NCI-H1436 treated with DMSO at 0.1 percent for 48 hours (cell line): ENCODE results near the gene ARID5A.
"Not testable (repeated sequence)": the region's sequence is repeated elsewhere in the genome, so short reads cannot be mapped to it uniquely, and the experiment has no call there.

Experiments used
- DNase-seq: peaks from one replicate; lab custom pipeline; 2025; lab: John Stamatoyannopoulos, UW

Gene ARID5A

DNA sequence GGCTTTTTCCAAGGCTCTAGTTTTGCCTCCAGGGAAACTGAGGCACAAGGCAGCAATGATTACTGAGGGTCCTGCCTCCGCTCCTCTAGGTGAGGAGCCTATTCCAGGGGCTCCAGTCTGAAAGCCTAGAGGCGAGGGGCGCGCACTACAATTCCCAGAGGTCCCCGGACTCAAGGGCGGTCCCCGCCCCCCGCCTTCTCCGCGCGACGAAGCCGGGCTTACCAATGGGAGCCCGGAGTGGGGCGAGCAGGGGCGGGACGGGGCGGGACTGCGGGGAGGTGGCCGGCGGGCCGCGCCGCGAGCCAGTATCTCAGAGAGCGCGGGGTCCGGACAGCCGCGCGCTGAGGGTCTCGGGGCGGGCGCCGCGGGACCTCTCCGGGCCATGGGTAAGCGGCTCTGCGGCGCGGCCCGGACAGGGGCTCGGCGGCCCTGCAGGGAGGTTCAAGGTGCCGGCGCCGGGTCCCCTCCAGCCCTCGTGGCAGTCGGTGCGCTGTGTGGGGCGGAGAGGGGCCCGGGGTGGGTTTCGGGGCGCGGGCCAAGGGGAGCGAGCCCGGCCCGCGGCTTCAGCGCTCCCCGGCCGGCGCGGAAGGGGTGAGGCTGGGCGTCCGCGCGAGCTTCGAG is at the start of gene ARID5A:
TSS of gene ARID5A (plus strand) at position 308 of the 621 bp plus-strand sequence. CDS start at position 383, 75 bp downstream.
- peak; percentile 15 for DNase-seq

GRCh38 chr2:96489261-96489660 is 47.3 kb upstream of the ARID5A start:
- no peak for DNase-seq

- no peak for DNase-seq
Observed at GRCh38 chr2:96489663-96490062, 46.9 kb upstream of the ARID5A start.

DNA sequence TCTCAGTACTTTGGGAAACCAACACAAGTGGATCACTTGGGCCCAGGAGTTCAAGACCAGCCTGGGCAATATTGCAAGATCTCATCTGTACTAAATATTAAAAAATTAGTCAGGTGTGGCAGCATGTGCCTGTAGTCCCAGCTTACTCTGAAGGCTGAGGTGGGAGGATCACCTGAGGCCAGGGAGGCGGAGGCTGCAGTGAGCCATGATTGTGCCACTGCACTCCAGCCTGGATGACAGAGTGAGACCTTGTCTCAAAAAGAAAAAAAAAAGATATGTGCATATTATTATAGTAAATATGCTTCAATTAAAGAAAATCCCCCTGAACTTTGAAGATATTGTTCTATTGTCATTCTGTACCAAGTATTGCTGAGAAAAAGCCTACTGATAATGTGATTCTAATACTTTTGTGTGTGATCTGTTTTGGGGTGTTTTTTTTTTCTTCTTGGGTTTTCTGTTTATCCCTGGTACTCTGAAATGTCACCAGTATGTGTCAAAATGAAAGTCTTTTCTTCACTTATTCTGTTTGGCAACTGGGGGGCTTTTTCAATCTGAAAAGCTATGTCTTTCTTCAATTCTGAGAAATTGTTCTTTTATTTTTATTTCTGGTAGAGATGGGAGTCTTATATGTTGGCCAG is 44.6 kb upstream of the ARID5A start:
- no peak for DNase-seq

- DNase-seq, result no peak
Observed at GRCh38 chr2:96493072-96493471, 43.5 kb upstream of the ARID5A start.

DNA sequence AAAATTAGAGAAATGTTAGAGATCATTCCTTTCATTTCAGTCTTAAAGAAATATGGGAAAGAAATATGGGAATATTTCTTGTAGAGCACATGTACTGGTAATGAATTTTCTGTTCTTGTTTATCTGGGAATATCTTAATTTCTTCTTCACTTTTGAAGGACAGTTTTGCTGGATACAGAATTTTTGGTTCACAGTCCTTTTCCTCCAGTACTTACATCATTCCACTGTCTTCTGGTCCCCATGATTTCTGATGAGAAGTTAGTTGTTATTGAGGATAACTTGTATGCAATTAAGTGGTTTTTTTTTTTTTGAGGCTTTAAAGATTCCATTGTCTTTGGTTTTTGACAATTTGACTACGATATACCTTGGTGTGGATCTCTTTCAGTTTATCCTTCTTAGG is 42.4 kb upstream of the ARID5A start:
- no peak for DNase-seq

DNA sequence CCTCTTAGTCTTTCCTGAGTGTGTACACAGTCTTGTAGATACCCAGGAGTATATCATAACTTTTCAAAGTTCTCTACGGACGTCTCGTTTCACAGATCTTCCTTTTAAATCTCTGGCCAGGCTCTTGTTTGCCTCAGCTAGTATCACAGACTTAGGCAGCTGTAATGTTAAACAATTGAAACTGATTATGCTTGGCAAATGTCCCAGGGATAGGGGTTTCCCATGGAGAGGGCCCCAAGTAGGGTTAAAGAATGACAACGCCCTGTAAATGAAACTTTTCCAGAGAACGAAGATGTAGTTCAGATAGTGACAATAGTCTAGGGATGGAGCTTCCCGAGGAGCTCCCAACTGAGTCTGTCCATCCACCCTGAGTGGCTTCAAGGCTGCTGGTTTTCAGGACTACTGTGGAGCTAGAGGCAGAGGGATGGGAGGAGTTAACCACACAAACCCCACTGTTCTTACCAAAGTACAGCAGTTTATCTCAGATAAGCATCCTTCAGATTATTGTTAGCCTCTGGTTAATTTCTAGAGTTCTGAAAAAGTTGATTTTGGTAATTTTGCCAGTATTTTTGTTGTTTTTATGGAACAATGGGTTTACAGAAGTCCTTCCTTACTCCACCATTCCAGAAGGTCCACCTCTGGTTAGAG is 40.4 kb upstream of the ARID5A start:
- DNase-seq, result no peak

GRCh38 chr2:96498021-96498431 is 38.5 kb upstream of the ARID5A start:
- no peak for DNase-seq

DNA sequence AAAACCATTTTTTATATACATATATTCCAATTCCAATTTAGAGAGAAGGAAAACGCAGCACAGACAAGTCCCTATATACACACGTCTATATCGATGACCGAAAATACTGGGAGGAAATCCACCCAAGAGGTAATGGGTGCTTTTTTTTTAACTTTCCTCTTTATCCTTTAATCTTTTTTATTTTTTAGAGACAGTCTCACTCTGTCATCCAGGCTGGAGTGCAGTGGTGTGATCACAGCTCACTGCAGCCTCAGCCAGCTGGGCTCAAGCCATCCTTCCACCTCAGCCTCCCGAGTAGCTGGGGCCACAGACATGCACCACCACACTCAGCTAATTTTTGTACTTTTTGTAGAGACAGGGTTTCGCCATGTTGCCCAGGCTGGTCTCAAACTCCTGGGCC is 37.9 kb upstream of the ARID5A start:
- DNase-seq, result not testable (repeated sequence)

DNA sequence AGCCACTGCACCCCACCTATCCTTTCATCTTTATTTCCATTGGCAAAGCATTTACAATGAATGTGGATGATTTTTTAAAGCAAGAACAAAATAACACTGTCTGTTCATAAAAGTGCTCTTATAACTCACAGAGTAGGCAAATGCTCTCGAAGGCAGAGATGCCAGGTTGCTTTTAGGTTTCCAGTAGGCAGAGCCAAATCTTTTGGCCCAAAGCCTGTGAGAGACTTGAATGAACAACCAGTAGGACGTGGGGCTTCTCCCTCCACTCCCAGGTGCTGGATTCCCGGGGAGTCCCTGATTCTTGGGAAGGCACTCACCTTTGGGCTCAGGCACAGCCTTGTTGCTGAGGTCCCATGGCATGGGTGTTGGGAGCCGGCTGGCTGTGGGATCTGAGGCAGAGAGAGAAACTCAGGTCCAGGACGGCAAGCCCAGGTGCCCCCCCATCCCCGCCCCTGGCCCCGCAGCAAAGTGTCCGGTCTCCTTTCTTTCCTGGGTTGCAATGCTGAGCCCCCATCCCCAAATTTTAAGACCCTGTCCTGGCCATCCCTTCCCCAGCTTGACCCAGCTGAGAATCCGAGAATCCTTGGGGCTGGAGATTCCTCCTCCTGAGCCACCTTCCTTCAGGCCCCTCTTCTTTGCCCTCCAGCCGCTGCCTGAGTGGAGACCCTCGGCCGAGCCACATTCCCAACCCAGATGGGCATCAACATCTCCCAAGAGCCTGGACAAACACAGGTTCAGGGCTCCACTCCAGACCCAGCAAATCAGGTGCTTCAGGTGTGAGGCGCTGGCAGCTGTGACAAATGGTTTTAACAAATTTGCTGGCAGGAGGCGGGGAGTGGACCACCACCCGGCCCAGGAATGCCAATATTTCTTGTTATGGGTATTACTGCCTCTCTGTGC is 37.2 kb upstream of the ARID5A start:
- no peak for DNase-seq

DNA sequence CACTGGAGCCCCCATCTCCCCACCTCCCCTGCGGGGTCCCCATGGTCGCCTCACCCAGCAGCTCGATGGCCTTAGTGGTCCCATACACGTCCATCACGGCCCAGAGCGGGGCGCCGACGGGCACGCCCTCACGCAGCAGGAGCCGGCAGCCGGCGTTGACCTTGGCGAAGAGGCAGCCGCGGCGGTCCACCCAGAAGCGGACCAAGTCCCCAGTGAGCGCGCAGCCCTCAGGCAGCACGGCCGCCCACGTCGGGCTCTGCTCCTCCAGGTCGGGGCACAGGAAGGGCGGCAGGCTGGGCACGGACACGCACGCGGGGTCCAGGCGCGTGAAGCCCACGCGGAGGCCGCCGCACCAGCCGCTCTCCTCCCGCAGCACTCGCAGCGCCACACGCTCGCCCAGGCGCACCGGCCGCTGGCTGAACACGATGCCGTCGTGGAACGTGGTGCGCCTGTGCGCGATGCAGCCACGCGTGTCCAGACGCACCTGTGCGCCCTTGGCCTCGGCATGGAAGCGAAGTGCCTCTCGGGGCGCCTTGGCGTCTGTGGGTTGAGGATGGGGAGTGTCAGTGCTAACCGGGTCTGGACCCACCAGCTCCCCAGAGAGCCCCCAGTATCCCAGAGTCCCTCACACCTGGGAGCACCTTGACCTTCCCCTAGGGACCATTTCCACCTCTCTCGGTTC is 36.0 kb upstream of the ARID5A start:
- DNase-seq, result no peak

- DNase-seq, result no peak
Observed at GRCh38 chr2:96501471-96501874, 35.1 kb upstream of the ARID5A start.

GRCh38 chr2:96501886-96502810 is 34.4 kb upstream of the ARID5A start:
- DNase-seq, result no peak

DNA sequence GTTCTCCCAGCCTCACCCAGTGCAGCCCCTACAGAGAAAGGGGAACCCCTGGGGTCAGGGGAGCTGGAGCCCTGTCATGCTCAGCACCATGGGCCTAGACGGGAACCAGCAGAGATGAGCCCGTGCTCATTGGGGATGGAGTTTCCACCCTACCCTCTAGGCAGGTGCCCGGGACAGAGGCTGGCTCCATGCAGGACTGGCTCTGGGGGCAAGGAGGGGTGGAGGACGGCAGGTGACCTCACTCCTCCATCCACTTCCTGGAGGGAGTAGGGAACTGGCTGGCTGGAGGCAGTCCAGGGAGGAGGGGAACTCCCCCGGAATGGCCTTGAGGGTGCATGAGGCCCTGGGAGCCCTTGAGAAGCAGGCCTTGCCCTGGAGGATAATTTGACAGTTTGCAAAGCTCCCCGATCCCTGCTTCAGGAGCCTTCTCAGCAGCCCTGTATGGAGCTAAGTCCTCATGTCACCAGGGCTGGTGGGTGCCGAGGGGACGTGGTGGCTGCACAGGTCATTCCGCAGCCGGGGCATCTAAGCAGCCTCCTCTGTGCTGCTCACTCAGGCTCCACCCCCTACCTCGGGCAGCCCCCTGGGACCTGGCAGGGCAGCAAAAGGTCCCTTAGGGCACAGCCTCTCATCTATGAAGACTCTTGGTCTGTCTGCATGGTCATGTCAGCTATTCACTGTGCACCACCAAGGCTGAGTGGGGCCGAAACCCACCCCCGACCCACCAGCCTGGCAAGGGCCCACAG is 33.5 kb upstream of the ARID5A start:
- DNase-seq, result no peak

- DNase-seq, result no peak
Observed at GRCh38 chr2:96503637-96504243, 32.8 kb upstream of the ARID5A start.

DNA sequence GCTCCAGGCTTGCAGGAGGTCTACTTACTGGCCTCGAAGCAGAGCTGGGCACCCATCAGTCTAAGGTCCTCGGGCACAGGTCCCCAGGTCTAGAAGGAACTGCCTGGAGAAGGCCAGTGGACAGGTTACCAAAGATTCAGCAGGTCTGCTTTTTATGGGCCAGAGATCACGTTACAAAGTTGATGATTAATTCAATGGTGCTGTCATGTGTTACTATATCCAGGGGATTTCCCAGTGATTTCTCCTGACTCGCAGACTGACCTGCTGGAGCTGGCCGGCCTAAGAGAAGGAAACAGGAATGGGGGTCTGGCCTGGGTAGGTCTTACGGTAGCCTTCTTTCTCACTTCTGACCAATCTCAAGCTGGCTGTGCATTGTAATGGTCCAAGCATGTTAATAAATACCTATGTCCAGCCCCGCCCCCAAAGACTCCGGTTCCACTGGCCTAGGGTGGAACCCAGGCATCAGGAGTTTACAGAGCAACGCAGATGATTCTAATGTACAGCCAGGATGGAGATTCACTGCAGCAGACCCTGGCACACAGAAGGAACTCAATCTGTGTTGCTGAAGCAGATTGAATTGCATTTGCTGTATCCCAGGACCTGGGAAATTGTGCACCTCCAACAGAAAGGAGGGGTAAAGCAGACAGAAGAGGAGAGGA is 31.2 kb upstream of the ARID5A start, which contains the start of gene NEURL3:
TSS of gene NEURL3 (minus strand) at position 127 of the 659 bp plus-strand sequence. CDS start at position 56, 71 bp downstream.
- no peak for DNase-seq

DNA sequence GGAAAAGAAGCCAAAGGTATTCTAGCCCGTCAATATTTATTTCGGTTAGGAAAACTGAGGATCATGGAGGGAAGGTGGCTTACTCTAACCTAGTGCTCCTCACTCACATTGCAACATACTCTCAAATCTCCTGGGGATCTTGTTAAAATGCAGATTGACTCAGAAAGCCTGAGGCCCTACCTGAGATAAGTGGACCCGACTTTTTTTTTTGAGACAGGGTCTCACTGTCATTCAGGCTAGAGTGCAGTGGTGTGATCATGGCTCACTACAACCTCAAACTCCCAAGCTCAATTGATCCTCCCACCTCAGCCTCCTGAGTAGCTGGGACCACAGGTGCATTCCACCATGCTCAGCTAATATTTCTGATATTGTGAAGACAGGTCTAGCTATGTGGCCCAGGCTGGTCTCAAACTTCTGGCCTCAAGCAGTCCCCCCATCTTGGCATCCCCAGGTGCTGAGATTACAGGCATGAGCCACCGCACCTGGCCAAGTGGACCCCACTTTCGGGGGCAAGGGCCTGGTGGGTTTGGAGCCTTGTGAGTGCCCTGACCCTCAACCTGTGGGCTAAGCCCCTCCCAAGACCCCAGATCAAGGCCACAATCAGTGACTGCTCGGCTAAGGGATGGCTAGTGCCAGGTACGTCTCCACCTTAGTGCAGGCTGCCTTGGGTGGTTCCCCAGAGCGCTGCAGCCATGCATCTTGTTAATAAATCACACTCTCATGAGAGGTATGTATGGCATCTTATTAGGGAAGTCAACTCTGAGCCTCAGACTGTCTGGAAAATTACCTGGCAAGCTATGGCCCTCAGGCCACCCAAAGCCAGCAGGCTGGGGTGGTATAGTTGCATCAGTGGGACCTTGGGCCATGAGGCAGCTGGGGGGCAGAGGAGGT is 30.3 kb upstream of the ARID5A start:
- no peak for DNase-seq

GRCh38 chr2:96506907-96507240 is 29.7 kb upstream of the ARID5A start:
- no peak for DNase-seq
